K562 (cell line): ENCODE measurements around the gene ITGB5. TPM values are rescaled to one million over a fixed set of nuclear protein-coding genes. Genes with fewer than 3 reads are reported as not detected.

Source experiments
- ATAC-seq: fragments of 200-7000 bp; cut with Tn5 transposase; 3 replicates; pipeline ENCODE4 v1.9.1; 2020; ENCODE audit warnings: moderate library complexity
- BruUV-seq: library from RNA; stranded (reverse); fragments of 400-500 nt; replicated peaks from 2 replicates; lab custom pipeline; 2021; lab: Mats Ljungman, UMichigan
- CTCF ChIA-PET: fragments of 300-600 bp; formaldehyde crosslinking; extraction: SDS; loops from one replicate; lab custom pipeline; 2021; ENCODE audit warnings: low intra/inter-chr PET ratio; lab: Yijun Ruan, JAX
- POLR2A ChIA-PET: fragments of 300-600, 350-650 bp; sonication (Branson Sonifier 250); formaldehyde crosslinking; extraction: SDS; loops from one replicate; lab custom pipeline; 2021; ENCODE audit warnings: antibody characterized with exemption, inconsistent platforms; lab: Yijun Ruan, JAX
- DNase-seq, 4 experiments: peaks; one replicate each; pipeline versions ENCODE4 v3.0.0 to v3.0.0-alpha.2; 2011 to 2018; ENCODE audit warnings: low spot score in 3 of 4, mixed read lengths in 3 of 4; ENCODE audit errors: extremely low read depth in 1 of 4
- FAIRE-seq: peaks from 2 replicates; lab custom pipeline; 2011; peaks lifted over from hg19 to GRCh38; lab: Jason Lieb, UNC
- H2AFZ ChIP-seq: 2 replicates; pipeline ENCODE4 v1.6.0; 2011; ENCODE audit warnings: low read depth, low read length, control low read depth, inconsistent platforms
- H3K27ac ChIP-seq: fragments of 200-600 bp; 3 replicates; pipeline ENCODE4 v1.8.0; 2011; ENCODE audit warnings: low read depth, mild to moderate bottlenecking, control low read depth, inconsistent platforms, low read length, moderate library complexity, mixed read lengths; ENCODE audit errors: extremely low read depth
- H3K27me3 ChIP-seq, 2 experiments: fragments of 300-600 bp in 1 of 2; 2 replicates in 1 of 2; 3 replicates in 1 of 2; pipeline versions ENCODE4 v1.6.0 to v1.8.0; 2011; ENCODE audit warnings: inconsistent platforms in 2 of 2, low read length in 2 of 2, mild to moderate bottlenecking in 1 of 2, mixed read lengths in 1 of 2, moderate library complexity in 1 of 2; ENCODE audit not compliant: control insufficient read depth in 2 of 2, insufficient read depth in 2 of 2
- H3K36me3 ChIP-seq: fragments of 300-600 bp; 3 replicates; pipeline ENCODE4 v1.8.0; 2011; ENCODE audit warnings: mild to moderate bottlenecking, low read length, inconsistent platforms; ENCODE audit not compliant: control insufficient read depth, insufficient read depth
- H3K4me1 ChIP-seq, 2 experiments: fragments of 200-600 bp in 1 of 2; replicated peaks in 1 of 2; 2 replicates in 1 of 2; 3 replicates in 1 of 2; pipeline versions ENCODE4 v1.5.1 to v1.8.0; 2011; ENCODE audit warnings: inconsistent platforms in 2 of 2, low read length in 2 of 2, mild to moderate bottlenecking in 1 of 2, mixed read lengths in 1 of 2, moderate library complexity in 1 of 2; ENCODE audit not compliant: control insufficient read depth in 2 of 2, insufficient read depth in 2 of 2
- H3K4me2 ChIP-seq: 2 replicates; pipeline ENCODE4 v1.6.1; 2011; ENCODE audit warnings: low read length, control low read depth, inconsistent platforms, mixed read lengths; ENCODE audit not compliant: insufficient read depth
- H3K4me3 ChIP-seq: fragments of 200-600 bp; sonication (generic), shearing (Covaris generic); 2 replicates; pipeline ENCODE4 v1.5.1; 2016; ENCODE audit warnings: control low read depth, inconsistent platforms
- H3K79me2 ChIP-seq: fragments of 200-600 bp; 3 replicates; pipeline ENCODE4 v1.8.0; 2011; ENCODE audit warnings: low read length, inconsistent platforms; ENCODE audit not compliant: control insufficient read depth, insufficient read depth
- H3K9ac ChIP-seq, 2 experiments: 2 replicates each; pipeline versions ENCODE4 v1.6.0 to v1.6.1; 2011; ENCODE audit warnings: low read depth in 2 of 2, low read length in 2 of 2, control low read depth in 1 of 2, inconsistent platforms in 1 of 2, mild to moderate bottlenecking in 1 of 2, mixed read lengths in 1 of 2; ENCODE audit not compliant: insufficient read depth in 1 of 2
- H3K9me1 ChIP-seq: one replicate; pipeline ENCODE4 v1.6.0; 2011; ENCODE audit warnings: inconsistent platforms, mild to moderate bottlenecking, low read length, moderate library complexity; ENCODE audit not compliant: control insufficient read depth, insufficient read depth
- H3K9me3 ChIP-seq: replicated peaks from 2 replicates; pipeline ENCODE4 v1.5.1; 2011; ENCODE audit warnings: low read depth, low read length, inconsistent platforms; ENCODE audit not compliant: control insufficient read depth, insufficient read depth
- H4K20me1 ChIP-seq: replicated peaks from 2 replicates; pipeline ENCODE4 v1.6.1; 2011; ENCODE audit warnings: low read length, inconsistent platforms, mixed read lengths; ENCODE audit not compliant: control insufficient read depth, insufficient read depth
- E2F1 ChIP-seq: sonication (generic); formaldehyde crosslinking; IDR thresholded peaks from 2 replicates; pipeline ENCODE4 v1.8.1; 2023; ENCODE audit warnings: mild to moderate bottlenecking, missing genetic modification reagents, moderate library complexity
- RBM14 ChIP-seq: fragments of 200-400 bp; formaldehyde crosslinking; IDR thresholded peaks from 2 replicates; pipeline ENCODE4 v1.6.1; 2018; ENCODE audit warnings: low read depth, mild to moderate bottlenecking, low read length, moderate library complexity, borderline replicate concordance; ENCODE audit not compliant: insufficient read depth
- TFE3 ChIP-seq: fragments of 450-650 bp; formaldehyde crosslinking; IDR thresholded peaks from 2 replicates; pipeline ENCODE4 v1.4.0; 2020; ENCODE audit warnings: mild to moderate bottlenecking, mixed read lengths
- ZNF431 ChIP-seq: sonication (generic); formaldehyde crosslinking; IDR thresholded peaks from 2 replicates; pipeline ENCODE4 v1.8.0; 2022; ENCODE audit warnings: mild to moderate bottlenecking, missing genetic modification reagents
- ZNF57 ChIP-seq: fragments of 450-650 bp; formaldehyde crosslinking; IDR thresholded peaks from 2 replicates; pipeline ENCODE4 v1.4.0; 2020; ENCODE audit warnings: mild to moderate bottlenecking, moderate library complexity
- WGBS: fragments of 100-300 bp; shearing (Covaris generic); methylation state at CpG from one replicate; pipeline ENCODE4 v1.1.6; 2016; ENCODE audit warnings: low coverage, mixed read lengths; ENCODE audit not compliant: insufficient coverage; ENCODE audit errors: missing lambda C conversion rate; 5-methylcytosine and 5-hydroxymethylcytosine counted together
- in situ Hi-C: fragments of 300-500 bp; cut with MboI; formaldehyde crosslinking; loops from 4 replicates; pipeline ENCODE4 v1.15.0; 2018; ENCODE audit warnings: inconsistent platforms, mixed read lengths
- intact Hi-C: fragments of 100-400 bp; cut with micrococcal nuclease; formaldehyde crosslinking; loops from 2 replicates; pipeline ENCODE4 v1.14.2; 2022
- polyA plus RNA-seq, 8 experiments: library from polyadenylated mRNA; depleted of rRNA in 4 of 8; stranded (reverse) in 5 of 8; unstranded in 3 of 8; fragments of >200 nt; fragmentation: Nextera tagmentation in 2 of 8; fragmentation: Illumina TruSeq in 1 of 8; extraction: Ambion mirVana in 2 of 8; extraction: Trizol in 1 of 8; gene quantifications; 2 replicates each; pipeline versions ENCODE4 v1.2.1 to v1.2.3, GENCODE V29; 2011 to 2014; ENCODE audit warnings: inconsistent platforms in 1 of 8, missing spikeins in 1 of 8
- total RNA-seq, 7 experiments: library from RNA; depleted of rRNA in 6 of 7; stranded (reverse); fragments of >200 nt in 6 of 7; fragmentation: Illumina TruSeq in 2 of 7; extraction: Trizol in 2 of 7; gene quantifications; 2 replicates each; pipeline versions ENCODE4 v1.2.1 to v1.2.3, GENCODE V29; 2011 to 2021; ENCODE audit warnings: low replicate concordance in 1 of 7
- TF ChIP-seq, protein P1 (sequence below): fragments of 250-450 bp; sonication (Bioruptor Pico); IDR thresholded peaks from 2 replicates; pipeline ENCODE4 v1.4.0; 2020; ENCODE audit warnings: mild to moderate bottlenecking, moderate library complexity

ITGB5 gene
- total and polyA plus RNA-seq, 9 of the 15 experiments (the other 6 are each of a cell fraction or from before 2014, with no cell fraction given) = 1.7 to 46.8 (median 9.9) TPM

- TF ChIP-seq ZNF431 (CRISPR knock-in tag) (no peak), ZNF57 (CRISPR knock-in tag) (no peak)
- TF ChIP-seq, protein P1, sequence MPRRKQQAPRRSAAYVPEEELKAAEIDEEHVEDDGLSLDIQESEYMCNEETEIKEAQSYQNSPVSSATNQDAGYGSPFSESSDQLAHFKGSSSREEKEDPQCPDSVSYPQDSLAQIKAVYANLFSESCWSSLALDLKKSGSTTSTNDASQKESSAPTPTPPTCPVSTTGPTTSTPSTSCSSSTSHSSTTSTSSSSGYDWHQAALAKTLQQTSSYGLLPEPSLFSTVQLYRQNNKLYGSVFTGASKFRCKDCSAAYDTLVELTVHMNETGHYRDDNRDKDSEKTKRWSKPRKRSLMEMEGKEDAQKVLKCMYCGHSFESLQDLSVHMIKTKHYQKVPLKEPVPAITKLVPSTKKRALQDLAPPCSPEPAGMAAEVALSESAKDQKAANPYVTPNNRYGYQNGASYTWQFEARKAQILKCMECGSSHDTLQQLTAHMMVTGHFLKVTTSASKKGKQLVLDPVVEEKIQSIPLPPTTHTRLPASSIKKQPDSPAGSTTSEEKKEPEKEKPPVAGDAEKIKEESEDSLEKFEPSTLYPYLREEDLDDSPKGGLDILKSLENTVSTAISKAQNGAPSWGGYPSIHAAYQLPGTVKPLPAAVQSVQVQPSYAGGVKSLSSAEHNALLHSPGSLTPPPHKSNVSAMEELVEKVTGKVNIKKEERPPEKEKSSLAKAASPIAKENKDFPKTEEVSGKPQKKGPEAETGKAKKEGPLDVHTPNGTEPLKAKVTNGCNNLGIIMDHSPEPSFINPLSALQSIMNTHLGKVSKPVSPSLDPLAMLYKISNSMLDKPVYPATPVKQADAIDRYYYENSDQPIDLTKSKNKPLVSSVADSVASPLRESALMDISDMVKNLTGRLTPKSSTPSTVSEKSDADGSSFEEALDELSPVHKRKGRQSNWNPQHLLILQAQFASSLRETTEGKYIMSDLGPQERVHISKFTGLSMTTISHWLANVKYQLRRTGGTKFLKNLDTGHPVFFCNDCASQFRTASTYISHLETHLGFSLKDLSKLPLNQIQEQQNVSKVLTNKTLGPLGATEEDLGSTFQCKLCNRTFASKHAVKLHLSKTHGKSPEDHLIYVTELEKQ = no peak
Observed at GRCh38 chr3:124767691-124768090, 119.5 kb downstream of the ITGB5 start (continued).

DNA sequence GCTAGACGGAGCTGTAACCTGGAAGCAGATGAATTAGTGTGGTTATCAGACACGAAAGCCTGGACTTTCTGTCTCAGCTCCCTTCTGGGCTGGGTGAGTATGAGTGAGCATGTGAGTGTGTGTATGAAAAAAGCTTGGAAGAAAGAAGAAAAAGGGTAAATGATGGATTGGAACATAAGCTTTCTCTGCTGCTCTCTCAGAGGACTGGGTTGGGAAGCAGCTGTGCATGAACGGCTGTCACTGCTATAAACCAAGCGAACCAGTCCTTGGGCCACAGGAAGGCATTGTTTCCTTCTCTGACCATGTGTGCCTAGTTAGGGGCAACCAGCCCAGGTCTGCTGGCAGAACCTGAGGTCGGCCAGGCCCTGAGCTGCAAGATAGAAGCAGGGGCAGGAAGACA is 119.9 kb downstream of the ITGB5 start:
- in situ Hi-C loops (loop anchor here (10.0 kb wide), 1 partner anchor 818 kb away; no protein-coding TSS in a partner anchor), intact Hi-C loops (loop anchor here (10.0 kb wide), 2 partner anchors 218 to 398 kb away; no protein-coding TSS in a partner anchor)
- no peak for FAIRE-seq
- H3K27ac ChIP-seq = no peak overlapping the region
- ATAC-seq = no peak
- H3K9me3 ChIP-seq = no peaks in the 10 kb centered on the region
- no peaks in the 10 kb centered on the region; a peak in 1 of 5 replicates for H3K27me3 ChIP-seq
- no peak overlapping the region for H3K4me2 ChIP-seq
- H3K79me2 ChIP-seq = no peaks in the 10 kb centered on the region
- no peak for TF ChIP-seq E2F1
- no peak for TF ChIP-seq RBM14
- no peak for TF ChIP-seq TFE3 (CRISPR knock-in tag)
- H3K4me1 ChIP-seq = peaks cover 0 to 5% of the 10 kb centered on the region in 2 experiments; a peak in 3 of 5 replicates
- no TSS peak for BruUV-seq
- H3K4me3 ChIP-seq = no peak overlapping the region
- H3K9me1 ChIP-seq = no peaks in the 10 kb centered on the region
- no peak for DNase-seq
- no peak overlapping the region for H3K9ac ChIP-seq
- no peak overlapping the region for H2AFZ ChIP-seq
- POLR2A ChIA-PET = no interaction called here
- CTCF ChIA-PET = interaction anchor here (0.6 kb wide), 1 partner anchor 134 kb away, joined by 3 read pairs; no protein-coding TSS in a partner anchor
- 46% methylated on average over 5 of the region's 5 CpGs for WGBS
- H4K20me1 ChIP-seq = peaks cover 2% of the 10 kb centered on the region; the same call in 1 of the 2 replicates
- H3K36me3 ChIP-seq = no peaks in the 10 kb centered on the region; the same call in 2 of the 3 replicates
